SU-DHL-6 (cell line): Measurements from ENCODE around the gene MATN3.

Experiments
- H2AFZ ChIP-seq: fragments of 200-600 bp; sonication (generic); 2 replicates; pipeline ENCODE4 v1.6.1; 2014; ENCODE audit warnings: low read depth, mild to moderate bottlenecking, moderate library complexity, mixed read lengths, antibody characterized with exemption, low read length; ENCODE audit not compliant: severe bottlenecking
- H3F3A ChIP-seq: fragments of 200-600 bp; shearing (Covaris generic); 2 replicates; pipeline ENCODE4 v1.6.0; 2016; ENCODE audit warnings: antibody characterized with exemption, mild to moderate bottlenecking; ENCODE audit not compliant: insufficient read depth
- H3K27ac ChIP-seq: fragments of 200-600 bp; sonication (generic); 2 replicates; pipeline ENCODE4 v1.5.1; 2016; ENCODE audit warnings: low read depth, mild to moderate bottlenecking, low read length, moderate library complexity, mixed read lengths
- H3K27me3 ChIP-seq: fragments of 200-600 bp; sonication (generic), shearing (Covaris generic); 2 replicates; pipeline ENCODE4 v1.6.0; 2014; ENCODE audit warnings: mild to moderate bottlenecking, low read length
- H3K36me3 ChIP-seq: fragments of 200-600 bp; sonication (generic); 2 replicates; pipeline ENCODE4 v1.6.1; 2014; ENCODE audit warnings: mild to moderate bottlenecking, low read length, mixed read lengths
- H3K4me2 ChIP-seq: fragments of 300-600, 200-600 bp; shearing (Covaris generic), sonication (generic); 2 replicates; pipeline ENCODE4 v1.6.0; 2014; ENCODE audit warnings: low read length, low read depth, mild to moderate bottlenecking; ENCODE audit not compliant: poor library complexity, severe bottlenecking
- H3K4me3 ChIP-seq: fragments of 200-600 bp; sonication (generic); 2 replicates; pipeline ENCODE4 v1.5.1; 2014; ENCODE audit warnings: antibody characterized with exemption, low read length, mild to moderate bottlenecking, mixed read lengths; ENCODE audit not compliant: insufficient read depth, poor library complexity, severe bottlenecking
- H3K79me2 ChIP-seq: fragments of 200-600 bp; sonication (generic); 2 replicates; pipeline ENCODE4 v1.6.1; 2014; ENCODE audit warnings: mild to moderate bottlenecking, low read length, moderate library complexity; ENCODE audit not compliant: insufficient read depth
- H3K9ac ChIP-seq: fragments of 200-600 bp; sonication (generic); 2 replicates; pipeline ENCODE4 v1.7.0; 2014; ENCODE audit warnings: mild to moderate bottlenecking, low read length
- H3K9me2 ChIP-seq: fragments of 200-600 bp; sonication (generic); replicated peaks from 2 replicates; pipeline ENCODE4 v1.6.1; 2014; ENCODE audit warnings: low read length; ENCODE audit not compliant: insufficient read depth
- H3K9me3 ChIP-seq: fragments of 200-600 bp; sonication (generic); 2 replicates; pipeline ENCODE4 v1.6.1; 2014; ENCODE audit warnings: low read length, mixed read lengths; ENCODE audit not compliant: insufficient read depth
- H4K20me1 ChIP-seq: fragments of 200-600 bp; sonication (generic); 2 replicates; pipeline ENCODE4 v1.6.1; 2014; ENCODE audit warnings: low read depth, mild to moderate bottlenecking, antibody characterized with exemption, low read length, moderate library complexity, mixed read lengths
- EZH2phosphoT487 ChIP-seq: fragments of 200-600 bp; sonication (generic), shearing (Covaris generic); conservative IDR thresholded peaks from 2 replicates; pipeline ENCODE4 v1.6.1; 2018; ENCODE audit warnings: mild to moderate bottlenecking, antibody characterized with exemption, low read length, moderate library complexity, mixed read lengths
- TF ChIP-seq, protein P1 (sequence below): fragments of 200-600 bp; sonication (generic); IDR thresholded peaks from one replicate; pipeline ENCODE4 v1.5.1; 2017; ENCODE audit warnings: antibody characterized with exemption, mild to moderate bottlenecking, low read length, moderate library complexity; ENCODE audit not compliant: insufficient read depth, poor library complexity, severe bottlenecking

MATN3 gene

GRCh38 chr2:20016346-20016745 is 3.9 kb upstream of the MATN3 start:
- Histone ChIP-seq H4K20me1 (no peaks in the 10 kb centered on the region), H3K79me2 (no peaks in the 10 kb centered on the region), H3K4me2 (no peak overlapping the region)

DNA sequence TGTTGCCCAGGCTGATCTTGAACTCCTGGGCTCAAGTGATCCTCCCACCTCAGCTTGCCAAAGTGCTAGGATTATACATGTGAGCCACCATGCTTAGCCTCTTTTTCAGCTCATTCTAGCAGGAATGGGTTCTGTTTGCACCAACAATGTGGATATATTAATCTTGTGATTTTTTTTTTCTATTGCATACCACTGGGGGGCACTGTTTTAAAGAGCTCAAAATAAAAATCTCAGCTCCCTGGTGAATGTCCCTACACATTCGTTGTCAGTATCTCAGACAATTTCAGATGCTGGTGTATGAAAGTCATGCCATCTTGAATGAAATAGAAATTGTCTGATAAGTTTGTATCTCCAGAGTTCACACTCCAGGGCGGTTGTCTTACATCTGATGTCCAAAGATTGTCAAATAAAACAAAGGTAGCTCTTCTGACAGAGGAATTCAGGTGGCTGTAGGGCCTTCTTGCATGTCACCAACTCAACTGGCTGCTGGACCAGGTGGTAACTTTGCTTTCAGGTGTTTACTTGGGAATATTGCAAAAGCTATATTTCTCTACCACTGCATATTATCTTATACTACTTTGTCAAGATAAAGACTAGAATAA is 3.1 kb upstream of the MATN3 start:
- H3K9me3 ChIP-seq: no peaks in the 10 kb centered on the region
- H3K79me2 ChIP-seq: no peaks in the 10 kb centered on the region
- H3K4me2 ChIP-seq: no peak overlapping the region
- H4K20me1 ChIP-seq: no peaks in the 10 kb centered on the region
- TF ChIP-seq EZH2phosphoT487: no peak
- TF ChIP-seq, protein P1, sequence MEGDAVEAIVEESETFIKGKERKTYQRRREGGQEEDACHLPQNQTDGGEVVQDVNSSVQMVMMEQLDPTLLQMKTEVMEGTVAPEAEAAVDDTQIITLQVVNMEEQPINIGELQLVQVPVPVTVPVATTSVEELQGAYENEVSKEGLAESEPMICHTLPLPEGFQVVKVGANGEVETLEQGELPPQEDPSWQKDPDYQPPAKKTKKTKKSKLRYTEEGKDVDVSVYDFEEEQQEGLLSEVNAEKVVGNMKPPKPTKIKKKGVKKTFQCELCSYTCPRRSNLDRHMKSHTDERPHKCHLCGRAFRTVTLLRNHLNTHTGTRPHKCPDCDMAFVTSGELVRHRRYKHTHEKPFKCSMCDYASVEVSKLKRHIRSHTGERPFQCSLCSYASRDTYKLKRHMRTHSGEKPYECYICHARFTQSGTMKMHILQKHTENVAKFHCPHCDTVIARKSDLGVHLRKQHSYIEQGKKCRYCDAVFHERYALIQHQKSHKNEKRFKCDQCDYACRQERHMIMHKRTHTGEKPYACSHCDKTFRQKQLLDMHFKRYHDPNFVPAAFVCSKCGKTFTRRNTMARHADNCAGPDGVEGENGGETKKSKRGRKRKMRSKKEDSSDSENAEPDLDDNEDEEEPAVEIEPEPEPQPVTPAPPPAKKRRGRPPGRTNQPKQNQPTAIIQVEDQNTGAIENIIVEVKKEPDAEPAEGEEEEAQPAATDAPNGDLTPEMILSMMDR: peak; percentile 35
- no peak overlapping the region for H2AFZ ChIP-seq
- H3K9ac ChIP-seq: no peak overlapping the region
- no peak overlapping the region for H3K4me3 ChIP-seq
- H3F3A ChIP-seq: no peaks in the 10 kb centered on the region
- H3K27ac ChIP-seq: no peak overlapping the region
- H3K9me2 ChIP-seq: no peaks in the 10 kb centered on the region
- no peaks in the 10 kb centered on the region for H3K36me3 ChIP-seq
- H3K27me3 ChIP-seq: no peaks in the 10 kb centered on the region

More at GRCh38 chr2:20016346-20016745, 3.9 kb upstream of the MATN3 start:
- Histone ChIP-seq H3K9ac (no peak overlapping the region), H3K9me2 (no peaks in the 10 kb centered on the region), H3F3A (no peaks in the 10 kb centered on the region), H3K36me3 (no peaks in the 10 kb centered on the region), H3K4me3 (no peak overlapping the region), H3K27ac (no peak overlapping the region), H3K9me3 (peaks cover 4% of the 10 kb centered on the region; the same call in 1 of the 2 replicates), H2AFZ (no peak overlapping the region), H3K27me3 (no peaks in the 10 kb centered on the region)
- no peak for TF ChIP-seq EZH2phosphoT487
- TF ChIP-seq, protein P1: no peak

GRCh38 chr2:20013126-20013849 is 820 bp upstream of the MATN3 start:
- H3K27ac ChIP-seq: no peak overlapping the region
- H3K36me3 ChIP-seq: no peaks in the 10 kb centered on the region
- no peaks in the 10 kb centered on the region for H3K79me2 ChIP-seq
- no peaks in the 10 kb centered on the region for H3K9me3 ChIP-seq
- H3K4me2 ChIP-seq: no peak overlapping the region
- no peak overlapping the region for H2AFZ ChIP-seq
- no peak overlapping the region for H3K4me3 ChIP-seq
- no peaks in the 10 kb centered on the region for H3K9me2 ChIP-seq
- H4K20me1 ChIP-seq: no peaks in the 10 kb centered on the region
- H3F3A ChIP-seq: no peaks in the 10 kb centered on the region
- TF ChIP-seq EZH2phosphoT487: no peak
- TF ChIP-seq, protein P1: no peak
- no peaks in the 10 kb centered on the region for H3K27me3 ChIP-seq
- H3K9ac ChIP-seq: no peak overlapping the region
